M059J (cell line): ENCODE data around the gene LSM14B. TPM values are rescaled to one million over a fixed set of nuclear protein-coding genes. Genes with fewer than 3 reads are reported as not detected.
A peak's percentile ranks its signal among the peaks of the same experiment; 100 is the strongest.

Experiments
- DNase-seq: peaks from one replicate; pipeline ENCODE4 v3.0.0-alpha.2; 2012; ENCODE audit warnings: low read depth
- total RNA-seq: library from RNA; depleted of rRNA; stranded (reverse); fragments of >200 nt; shearing (Covaris generic); gene quantifications from 2 replicates; pipeline ENCODE4 v1.2.3, GENCODE V29; 2014

Gene LSM14B
- total RNA-seq, 1 experiment from 2014 or later, result 60.4 TPM

DNA sequence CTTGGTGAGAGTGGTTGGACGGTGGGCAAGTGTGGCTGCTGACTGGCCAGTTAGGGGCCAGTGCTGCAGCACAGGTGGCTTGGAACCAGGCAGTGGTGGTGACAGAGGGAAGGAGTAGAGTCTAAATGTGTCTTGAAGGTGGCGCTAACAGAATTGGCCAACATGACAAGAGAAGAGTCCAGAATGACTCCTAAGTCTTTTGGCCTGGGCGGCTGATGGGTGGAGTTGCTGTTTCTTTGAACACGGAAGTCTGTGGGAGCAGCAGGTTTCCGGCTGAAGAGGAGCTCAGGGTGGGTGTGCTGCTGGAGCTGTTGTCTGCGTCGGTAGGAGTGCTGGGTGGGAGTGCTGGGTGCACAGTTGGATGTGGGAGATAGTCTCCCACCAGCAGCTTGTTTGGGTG, 10.1 kb downstream of the LSM14B start:
- no peak for DNase-seq

GRCh38 chr20:62133051-62133845, 11.0 kb downstream of the LSM14B start:
- no peak for DNase-seq

- DNase-seq, result no peak
Measured at GRCh38 chr20:62133864-62134263, 11.6 kb downstream of the LSM14B start.

GRCh38 chr20:62134735-62135231, 12.5 kb downstream of the LSM14B start:
- DNase-seq, result peak; percentile 60

GRCh38 chr20:62135573-62136266, 13.4 kb downstream of the LSM14B start:
- DNase-seq, result no peak

GRCh38 chr20:62136283-62137091, 14.2 kb downstream of the LSM14B start:
- DNase-seq, result peak; percentile 78

DNA sequence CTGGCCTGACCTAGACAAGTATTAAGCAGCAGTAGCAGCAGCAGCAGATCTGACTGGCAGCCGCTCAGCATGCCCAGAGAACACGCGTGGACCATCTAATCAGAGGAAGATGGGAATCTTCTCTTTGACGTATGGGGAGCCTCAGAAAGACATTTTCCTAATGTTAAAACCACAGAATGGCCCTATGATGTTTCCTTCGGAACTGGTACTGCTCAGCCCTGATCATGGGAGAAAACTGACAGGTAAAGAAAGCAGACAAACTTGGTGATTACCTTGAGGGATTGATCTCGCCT, 14.8 kb downstream of the LSM14B start:
- DNase-seq, result no peak

GRCh38 chr20:62137478-62138203, 15.4 kb downstream of the LSM14B start:
- no peak for DNase-seq

DNA sequence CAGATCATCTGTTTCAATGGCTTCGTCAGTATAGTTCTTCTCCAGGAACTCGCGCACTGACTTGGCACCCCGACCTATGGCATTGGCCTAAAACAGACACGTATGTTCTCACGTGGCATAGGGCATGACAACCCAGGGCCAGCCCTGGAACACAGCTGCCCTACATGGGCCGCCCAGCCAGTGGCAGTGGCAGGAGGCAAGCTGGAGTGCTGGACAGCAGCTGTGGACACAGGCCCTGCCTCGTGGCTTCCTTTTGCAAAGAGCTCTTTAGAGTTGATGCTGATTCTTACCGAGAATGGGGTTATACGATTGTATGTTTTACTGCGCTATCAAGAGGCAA, 15.9 kb downstream of the LSM14B start:
- DNase-seq, result no peak

DNA sequence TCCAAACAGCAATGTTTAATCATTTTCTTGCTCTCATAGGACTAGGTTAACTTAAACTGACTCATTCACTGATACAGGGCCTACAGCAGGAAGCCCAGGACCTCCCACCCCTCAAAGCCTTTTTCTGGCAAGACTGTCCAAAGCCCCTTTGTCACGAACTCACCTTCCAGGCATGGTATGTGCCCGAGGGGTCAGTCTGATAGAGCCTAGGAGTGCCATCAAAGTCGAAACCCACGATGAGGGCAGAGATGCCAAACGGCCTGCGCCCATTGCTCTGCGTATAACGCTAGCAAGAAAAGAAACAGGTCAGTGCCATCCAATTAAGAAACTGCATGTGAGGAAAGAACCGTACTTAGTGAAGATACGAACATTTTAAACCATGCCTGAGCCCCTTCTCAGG, 16.6 kb downstream of the LSM14B start:
- DNase-seq, result no peak

GRCh38 chr20:62139636-62140035, 17.4 kb downstream of the LSM14B start:
- no peak for DNase-seq

DNA sequence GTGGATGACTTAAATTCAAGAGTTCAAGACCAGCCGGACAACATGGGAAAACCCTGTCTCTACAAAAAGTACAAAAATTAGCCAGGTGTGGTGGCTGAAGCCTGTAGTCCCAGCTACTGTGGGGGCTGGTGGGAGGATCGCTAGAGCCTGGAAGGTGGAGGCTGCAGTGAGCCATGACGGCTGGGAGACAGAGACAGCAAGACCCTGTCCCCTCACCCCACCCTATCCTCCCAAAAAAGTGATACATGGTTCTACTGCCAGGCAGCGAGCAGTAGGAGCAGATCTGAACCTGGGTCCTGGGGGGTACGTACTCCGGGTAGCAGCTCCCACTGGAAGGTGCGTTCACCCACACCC, 18.7 kb downstream of the LSM14B start:
- DNase-seq, result no peak

GRCh38 chr20:62141397-62142251, 19.3 kb downstream of the LSM14B start:
- no peak for DNase-seq

DNA sequence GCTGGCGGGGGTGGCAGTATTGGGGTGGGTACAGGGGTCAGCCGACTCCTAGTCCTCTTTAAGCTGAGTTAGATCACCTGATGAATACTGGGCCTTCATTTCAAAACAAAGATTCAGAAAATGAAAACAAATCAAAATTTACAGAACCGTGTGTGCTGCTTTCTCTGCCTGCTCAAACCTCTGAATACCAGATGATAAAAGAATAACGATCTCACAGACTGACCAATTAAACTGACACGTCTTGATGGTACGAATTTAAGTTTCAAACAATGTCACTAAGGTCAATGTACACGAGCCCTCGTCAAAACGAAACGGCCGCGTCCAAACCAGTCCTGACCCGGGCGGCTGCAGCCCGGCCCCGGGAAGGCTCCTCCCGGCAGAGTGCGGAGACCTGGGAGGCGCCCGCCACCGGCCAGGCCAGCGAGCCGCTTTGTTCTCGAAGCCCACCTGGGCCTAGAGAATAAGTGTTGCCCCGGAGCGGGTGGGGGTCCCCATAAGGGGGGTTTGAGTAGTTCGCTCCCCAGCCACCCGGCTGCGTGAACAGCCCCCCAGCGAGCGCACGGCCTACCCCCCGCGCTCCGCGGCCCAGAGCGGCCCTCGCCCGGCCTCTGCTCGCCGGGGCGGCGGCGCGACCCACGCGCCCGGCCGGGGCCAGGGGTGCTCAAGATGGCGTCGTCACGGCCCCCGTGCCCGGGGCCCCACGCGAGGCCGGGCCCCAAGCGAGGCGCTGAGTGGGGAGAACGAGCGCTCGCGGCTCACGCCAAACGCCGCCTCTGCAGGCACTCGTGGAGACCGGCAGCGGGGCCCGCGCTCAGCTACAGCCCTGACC, 20.2 kb downstream of the LSM14B start:
- DNase-seq, result no peak

GRCh38 chr20:62143081-62143956, 21.0 kb downstream of the LSM14B start, which contains the start of the genes PSMA7 and SS18L1:
Gene PSMA7 (minus strand): TSS chr20:62143394. CDS start chr20:62143303, 91 bp downstream.
Gene SS18L1 (plus strand): TSS chr20:62143769. CDS start chr20:62143821, 52 bp downstream.
- DNase-seq, result peak; percentile 90

DNA sequence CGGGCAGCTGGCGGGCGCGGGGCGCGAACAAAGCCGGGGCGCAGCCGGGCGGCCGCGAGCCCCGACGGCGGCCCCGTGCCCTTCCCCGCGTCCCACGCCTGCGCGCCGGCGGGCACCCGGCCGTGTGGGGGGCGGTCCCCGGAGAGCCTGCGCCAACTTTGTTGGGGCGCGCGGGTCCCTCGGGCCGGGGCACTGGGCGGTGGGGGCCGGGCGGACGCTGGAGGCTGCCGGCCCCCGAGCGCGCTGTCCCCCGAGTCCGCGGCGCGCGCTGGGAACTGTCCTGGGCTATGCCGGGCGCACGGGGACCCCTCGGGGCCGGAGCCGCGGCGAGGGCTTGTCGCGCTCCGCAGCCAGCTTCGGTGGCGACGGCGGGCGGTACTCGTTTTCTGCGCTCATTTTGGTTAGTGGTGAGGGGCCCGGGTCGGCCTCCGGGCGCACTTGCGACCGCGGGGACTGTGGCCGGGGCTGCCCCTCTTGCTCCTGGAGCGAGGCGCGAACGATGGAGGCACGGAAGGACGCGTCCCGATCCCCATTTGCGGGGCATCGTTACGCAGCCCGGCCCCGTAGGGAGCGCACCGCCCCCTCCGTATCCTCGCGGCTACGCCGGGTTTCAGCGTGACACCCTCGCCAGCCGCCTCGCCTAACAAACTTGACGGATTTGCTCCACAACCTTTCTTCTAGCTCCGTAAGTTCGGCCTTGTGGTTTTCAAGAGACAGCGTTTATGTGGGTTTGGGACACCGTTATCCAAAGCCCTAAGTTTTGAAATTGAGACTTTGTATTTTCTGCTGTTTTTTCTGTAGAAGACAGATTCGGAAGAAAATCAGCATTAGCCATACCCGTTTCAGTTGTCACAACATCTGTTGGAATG, 21.9 kb downstream of the LSM14B start:
- peak; percentile 68 for DNase-seq

DNA sequence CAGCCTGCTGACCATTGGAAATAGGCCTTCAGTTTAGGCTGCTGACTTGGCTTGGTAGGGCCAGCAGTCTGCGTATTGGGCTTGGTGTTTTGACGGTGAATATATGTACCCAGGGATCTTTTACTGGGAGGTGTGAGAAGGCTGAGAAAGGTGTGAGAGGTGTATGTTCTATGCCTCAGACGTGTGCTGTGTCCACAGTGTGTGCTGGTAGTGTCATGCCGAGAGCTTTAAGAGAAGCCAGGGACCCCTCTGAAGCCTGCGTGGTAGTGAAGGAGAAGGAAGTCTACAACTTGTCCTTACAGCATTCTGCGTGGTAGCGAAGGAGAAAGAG, 23.4 kb downstream of the LSM14B start:
- no peak for DNase-seq
